Bronchial epithelial cell (primary cell): ENCODE results near the gene FBXO36. TPM values are rescaled to one million over a fixed set of nuclear protein-coding genes. Genes with fewer than 3 reads are reported as not detected.
"Not testable (repeated sequence)": the region's sequence is repeated elsewhere in the genome, so short reads cannot be mapped to it uniquely, and the experiment has no call there.

ENCODE experiments used
- DNase-seq: peaks from one replicate; pipeline ENCODE4 v3.0.0-alpha.2; 2010; ENCODE audit warnings: low read depth
- FAIRE-seq: peaks from 2 replicates; lab custom pipeline; 2011; peaks lifted over from hg19 to GRCh38; lab: Jason Lieb, UNC
- H3K27me3 ChIP-seq: 2 replicates; pipeline ENCODE4 v1.5.1; 2011; ENCODE audit warnings: low read length; ENCODE audit not compliant: control insufficient read depth, insufficient read depth
- H3K36me3 ChIP-seq: 2 replicates; pipeline ENCODE4 v1.5.1; 2011; ENCODE audit warnings: low read length; ENCODE audit not compliant: control insufficient read depth, insufficient read depth
- H3K4me3 ChIP-seq: 2 replicates; pipeline ENCODE4 v1.5.1; 2011; ENCODE audit warnings: mild to moderate bottlenecking, low read depth, low read length, control low read depth
- CTCF ChIP-seq: IDR thresholded peaks from 2 replicates; pipeline ENCODE4 v1.5.1; 2011; ENCODE audit warnings: mild to moderate bottlenecking, moderate library complexity, low read length, control low read depth, inconsistent platforms; ENCODE audit not compliant: insufficient read depth, severe bottlenecking
- total RNA-seq: library from RNA; depleted of rRNA; stranded (reverse); fragments of >200 nt; gene quantifications from 2 replicates; pipeline ENCODE4 v1.2.1, GENCODE V29; 2014

The FBXO36 gene
- total RNA-seq, 1 donor from 2014 or later, result 3.4 TPM

- H3K27me3 ChIP-seq, result no peaks in the 10 kb centered on the region
- H3K4me3 ChIP-seq, result no peak overlapping the region
- TF ChIP-seq CTCF, result no peak
- no peaks in the 10 kb centered on the region for H3K36me3 ChIP-seq
- FAIRE-seq (no peak), DNase-seq (no peak)
Measured at GRCh38 chr2:229956491-229956890, 34.2 kb downstream of the FBXO36 start.

- not testable (repeated sequence) for FAIRE-seq, DNase-seq, H3K4me3 ChIP-seq, H3K36me3 ChIP-seq, H3K27me3 ChIP-seq
Measured at GRCh38 chr2:229963596-229963995, 41.3 kb downstream of the FBXO36 start.

- no peak for DNase-seq
- no peak for TF ChIP-seq CTCF
- no peaks in the 10 kb centered on the region for H3K27me3 ChIP-seq
- H3K4me3 ChIP-seq, result no peak overlapping the region
- no peaks in the 10 kb centered on the region for H3K36me3 ChIP-seq
- no peak for FAIRE-seq
Measured at GRCh38 chr2:229969921-229970320, 47.6 kb downstream of the FBXO36 start.

DNA sequence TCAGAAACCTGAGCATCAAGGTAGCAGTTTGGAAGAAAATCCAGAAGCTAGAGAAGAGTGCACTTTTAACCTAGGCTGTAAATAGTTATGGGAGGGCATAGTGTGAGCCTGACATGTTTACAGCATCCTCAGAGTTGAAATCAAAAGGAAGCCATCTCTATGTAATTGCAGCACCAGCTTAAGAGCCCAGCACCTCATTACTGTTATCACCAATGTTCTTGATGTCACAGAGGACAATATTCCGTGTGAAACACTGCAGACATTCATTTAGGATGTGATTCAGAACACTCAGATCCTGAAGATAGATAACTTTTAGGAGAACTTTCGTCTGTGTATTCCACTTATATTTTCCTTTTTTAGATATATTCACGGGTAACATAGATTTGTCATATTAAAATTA lies 48.1 kb downstream of the FBXO36 start:
- no peak for FAIRE-seq
- Histone ChIP-seq H3K27me3 (no peaks in the 10 kb centered on the region), H3K36me3 (no peaks in the 10 kb centered on the region), H3K4me3 (no peak overlapping the region)
- no peak for TF ChIP-seq CTCF
- DNase-seq, result no peak

DNA sequence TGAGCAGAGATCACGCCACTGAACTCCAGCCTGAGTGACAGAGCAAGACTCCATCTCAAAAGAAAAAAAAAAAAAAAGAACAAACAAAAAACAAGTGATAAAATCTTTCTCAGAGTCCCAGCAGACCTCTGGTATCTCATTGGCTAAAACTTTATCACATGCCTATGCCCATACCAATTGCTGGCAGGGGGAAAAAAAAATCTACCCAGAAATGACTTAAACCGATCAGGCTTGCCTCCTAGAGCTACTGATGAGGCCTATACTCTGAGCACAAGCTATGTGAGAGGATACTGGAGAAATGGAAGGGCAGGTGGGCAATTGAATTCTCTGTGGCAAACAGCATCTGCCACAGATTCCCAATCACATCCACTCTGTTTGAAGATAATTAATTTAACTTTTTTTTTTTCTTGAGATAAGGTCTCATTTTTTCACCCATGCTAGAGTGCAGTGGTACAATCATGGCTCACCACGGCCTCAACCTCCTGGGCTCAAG lies 49.0 kb downstream of the FBXO36 start:
- DNase-seq (no peak), FAIRE-seq (no peak)
- TF ChIP-seq CTCF, result no peak
- Histone ChIP-seq H3K27me3 (no peaks in the 10 kb centered on the region), H3K36me3 (no peaks in the 10 kb centered on the region), H3K4me3 (no peak overlapping the region)

GRCh38 chr2:229974266-229974665 lies 52.0 kb downstream of the FBXO36 start:
- no peak overlapping the region for H3K4me3 ChIP-seq
- no peaks in the 10 kb centered on the region for H3K36me3 ChIP-seq
- DNase-seq, result peak; percentile 24
- no peak for FAIRE-seq
- TF ChIP-seq CTCF, result peak; percentile 3
- no peaks in the 10 kb centered on the region for H3K27me3 ChIP-seq
